Ishikawa (cell line): ENCODE data around the gene TTC27.

Source experiments
- CEBPB ChIP-seq: IDR thresholded peaks from 2 replicates; pipeline ENCODE4 v1.6.1; 2012
- FOXM1 ChIP-seq: IDR thresholded peaks from 2 replicates; pipeline ENCODE4 v1.6.1; 2012; ENCODE audit warnings: low read depth, borderline replicate concordance
- MAX ChIP-seq: IDR thresholded peaks from 2 replicates; pipeline ENCODE4 v1.6.1; 2012
- NFIC ChIP-seq: IDR thresholded peaks from 2 replicates; pipeline ENCODE4 v1.6.1; 2012
- RAD21 ChIP-seq: IDR thresholded peaks from 2 replicates; pipeline ENCODE4 v1.6.1; 2012; ENCODE audit warnings: low read depth
- REST ChIP-seq: IDR thresholded peaks from 2 replicates; pipeline ENCODE4 v1.6.1; 2012; ENCODE audit warnings: low read depth, mild to moderate bottlenecking
- TAF1 ChIP-seq: IDR thresholded peaks from 2 replicates; pipeline ENCODE4 v1.6.1; 2012; ENCODE audit warnings: low read depth, mild to moderate bottlenecking
- TEAD4 ChIP-seq: IDR thresholded peaks from 2 replicates; pipeline ENCODE4 v1.6.1; 2012
- USF1 ChIP-seq: IDR thresholded peaks from 2 replicates; pipeline ENCODE4 v1.6.1; 2012
- YY1 ChIP-seq: IDR thresholded peaks from 2 replicates; pipeline ENCODE4 v1.6.1; 2012; ENCODE audit warnings: low read depth

- TF ChIP-seq MAX (no peak), TEAD4 (no peak), YY1 (no peak), FOXM1 (no peak), RAD21 (no peak), NFIC (no peak), USF1 (no peak), REST (no peak), CEBPB (no peak), TAF1 (no peak)
Observed at GRCh38 chr2:32699151-32699550, 71.3 kb downstream of the TTC27 start.
